Measurements from ENCODE around the gene OR51M1. TPM values are rescaled to one million over a fixed set of nuclear protein-coding genes. Genes with fewer than 3 reads are reported as not detected.
"Not testable (repeated sequence)": the region's sequence is repeated elsewhere in the genome, so short reads cannot be mapped to it uniquely, and the experiment has no call there.

The OR51M1 gene
- under 1 TPM in 1 of 7 donors, not detected in 6; 0.12 TPM for total RNA-seq
- under 1 TPM in 1 of 2 donors, not detected in 1; 0.08 TPM for polyA plus RNA-seq
- long read RNA-seq, donor 1, result 0 reads
- long read RNA-seq, donor 2, result 0 reads
- long read RNA-seq, donor 3, result 0 reads

- H3K4me1 ChIP-seq (ENCODE audit: insufficient read depth), result no peaks in the 10 kb centered on the region
- no peak within 1 kb of the TSS for H3K4me3 ChIP-seq
- no peak for DNase-seq
- intact Hi-C loops (cut with DNase I), result no loop called here
- H3K9me3 ChIP-seq, result no peaks in the 10 kb centered on the region
- no peak within 1 kb of the TSS for H3K27ac ChIP-seq
- WGBS, 3 donors, result 73 to 84% (median 77%) methylated on average over 1 of the region's 1 CpG
- no peaks in the 10 kb centered on the region for H3K36me3 ChIP-seq
- TF ChIP-seq POLR2A (IDR thresholded peaks at IDR 0.05) (no peak), EP300 (IDR thresholded peaks at IDR 0.05) (no peak), CTCF (IDR thresholded peaks at IDR 0.05) (no peak)
- H3K27me3 ChIP-seq, result no peaks in the 10 kb centered on the region
Measured at GRCh38 chr11:5383576-5383975, at the start of gene OR51M1. Gene OR51M1 (plus strand): TSS chr11:5383812. CDS start chr11:5389399, 5,587 bp downstream.

- H3K27ac ChIP-seq, result no peak overlapping the region
- WGBS, 3 donors, result 43 to 54% (median 46%) methylated on average over 1 of the region's 1 CpG
- H3K36me3 ChIP-seq, result no peaks in the 10 kb centered on the region
- no peaks in the 10 kb centered on the region for H3K9me3 ChIP-seq
- H3K4me3 ChIP-seq, result no peak overlapping the region
- TF ChIP-seq CTCF (IDR thresholded peaks at IDR 0.05) (no peak), EP300 (IDR thresholded peaks at IDR 0.05) (no peak), POLR2A (IDR thresholded peaks at IDR 0.05) (no peak)
- no peaks in the 10 kb centered on the region for H3K27me3 ChIP-seq
- intact Hi-C loops (cut with DNase I), result no loop called here
- no peaks in the 10 kb centered on the region for H3K4me1 ChIP-seq (ENCODE audit: insufficient read depth)
- DNase-seq, result no peak
Measured at GRCh38 chr11:5335170-5335569, 48.4 kb upstream of the OR51M1 start.

GRCh38 chr11:5336331-5336730 is 47.3 kb upstream of the OR51M1 start:
- Histone ChIP-seq H3K27me3 (no peaks in the 10 kb centered on the region), H3K4me1 (ENCODE audit: insufficient read depth) (no peaks in the 10 kb centered on the region), H3K9me3 (no peaks in the 10 kb centered on the region), H3K27ac (no peak overlapping the region), H3K36me3 (no peaks in the 10 kb centered on the region), H3K4me3 (no peak overlapping the region)
- no peak for TF ChIP-seq POLR2A (IDR thresholded peaks at IDR 0.05)
- no peak for DNase-seq
- intact Hi-C loops (cut with DNase I), result no loop called here

GRCh38 chr11:5337253-5337652 is 46.4 kb upstream of the OR51M1 start:
- intact Hi-C loops (cut with DNase I); H3K4me3 ChIP-seq; H3K27me3 ChIP-seq; H3K36me3 ChIP-seq; H3K9me3 ChIP-seq; DNase-seq; H3K27ac ChIP-seq; H3K4me1 ChIP-seq (ENCODE audit: insufficient read depth): not testable (repeated sequence)
- WGBS, 3 donors, result 76 to 80% (median 77%) methylated on average over 1 of the region's 1 CpG

GRCh38 chr11:5339771-5340322 is 43.8 kb upstream of the OR51M1 start:
- no peaks in the 10 kb centered on the region for H3K36me3 ChIP-seq
- intact Hi-C loops (cut with DNase I), result no loop called here
- no peaks in the 10 kb centered on the region for H3K4me1 ChIP-seq (ENCODE audit: insufficient read depth)
- WGBS, 3 donors, result 87 to 91% (median 90%) methylated on average over 1 of the region's 1 CpG
- TF ChIP-seq CTCF (IDR thresholded peaks at IDR 0.05) (no peak), POLR2A (IDR thresholded peaks at IDR 0.05) (no peak), EP300 (IDR thresholded peaks at IDR 0.05) (no peak)
- H3K27me3 ChIP-seq, result no peaks in the 10 kb centered on the region
- no peaks in the 10 kb centered on the region for H3K9me3 ChIP-seq
- no peak overlapping the region for H3K27ac ChIP-seq
- DNase-seq, result no peak
- no peak overlapping the region for H3K4me3 ChIP-seq
